ENCODE data around the gene PML. TPM values are rescaled to one million over a fixed set of nuclear protein-coding genes. Genes with fewer than 3 reads are reported as not detected.

The PML gene
- total RNA-seq, 2 donors from 2014 or later: 26.5 to 28.9 TPM

Other genes starting within 250 kb of the PML start
- under 1 TPM; 0.33 to 0.55 TPM for gene INSYN1, start 241.4 kb upstream of the PML start, total RNA-seq
- gene TBC1D21, start 121.2 kb upstream of the PML start, total RNA-seq: not detected
- gene LOXL1, start 68.3 kb upstream of the PML start, total RNA-seq: 10 to 100 TPM; 21.3 to 31.8 TPM
- 1 to 10 TPM; 4.4 to 5.5 TPM for gene STOML1, start 2.4 kb upstream of the PML start, total RNA-seq
- gene GOLGA6A, start 87.8 kb downstream of the PML start, total RNA-seq: under 1 TPM; 0.75 to 0.86 TPM
- gene ISLR2, start 135.9 kb downstream of the PML start, total RNA-seq: not detected
- under 1 TPM in 1 of 2 donors, not detected in 1; 0.29 TPM for gene ISLR, start 179.0 kb downstream of the PML start, total RNA-seq
- 10 to 100 TPM; 18.2 to 26.2 TPM for gene STRA6, start 208.1 kb downstream of the PML start, total RNA-seq
- gene CCDC33, start 241.6 kb downstream of the PML start, total RNA-seq: 1 to 10 TPM; 2.8 to 3.5 TPM